Fibroblast of lung (primary cell): ENCODE data around the gene GPNMB. TPM values are rescaled to one million over a fixed set of nuclear protein-coding genes. Genes with fewer than 3 reads are reported as not detected.

Experiments used
- DNase-seq, 2 donors: peaks; one replicate each; pipeline versions ENCODE4 v3.0.0 to v3.0.0-alpha.2; 2010; ENCODE audit warnings: low read depth in 2 of 2
- H2AFZ ChIP-seq: 2 replicates; pipeline ENCODE4 v1.5.1; 2012; ENCODE audit warnings: low read length, control low read depth, inconsistent platforms
- H3K27ac ChIP-seq: 2 replicates; pipeline ENCODE4 v1.5.1; 2011; ENCODE audit warnings: low read length, control low read depth; ENCODE audit not compliant: insufficient read depth
- H3K27me3 ChIP-seq: 2 replicates; pipeline ENCODE4 v1.5.1; 2011; ENCODE audit warnings: mild to moderate bottlenecking, low read length; ENCODE audit not compliant: control insufficient read depth, insufficient read depth
- H3K36me3 ChIP-seq: 2 replicates; pipeline ENCODE4 v1.5.1; 2011; ENCODE audit warnings: low read length; ENCODE audit not compliant: control insufficient read depth, insufficient read depth
- H3K4me1 ChIP-seq: 2 replicates; pipeline ENCODE4 v1.5.1; 2011; ENCODE audit warnings: low read length; ENCODE audit not compliant: control insufficient read depth, insufficient read depth; ENCODE audit errors: extremely low read depth
- H3K4me2 ChIP-seq: 2 replicates; pipeline ENCODE4 v1.5.1; 2011; ENCODE audit warnings: low read length, control low read depth; ENCODE audit not compliant: insufficient read depth; ENCODE audit errors: extremely low read depth
- H3K4me3 ChIP-seq, 4 experiments: fragments of 200-600 bp in 1 of 4; sonication (generic) in 1 of 4; replicated peaks in 1 of 4; 2 replicates each; pipeline ENCODE4 v1.5.1; 2011 to 2016; ENCODE audit warnings: low read length in 4 of 4, low read depth in 3 of 4, mild to moderate bottlenecking in 3 of 4, control low read depth in 2 of 4, inconsistent platforms in 1 of 4, mixed read lengths in 1 of 4; ENCODE audit not compliant: insufficient read depth in 1 of 4; ENCODE audit errors: control extremely low read depth in 1 of 4
- H3K79me2 ChIP-seq: 2 replicates; pipeline ENCODE4 v1.5.1; 2012; ENCODE audit warnings: mild to moderate bottlenecking, low read length, inconsistent platforms; ENCODE audit not compliant: control insufficient read depth, insufficient read depth
- H3K9ac ChIP-seq: 2 replicates; pipeline ENCODE4 v1.5.1; 2011; ENCODE audit warnings: mild to moderate bottlenecking, low read length, control low read depth; ENCODE audit not compliant: insufficient read depth
- H3K9me3 ChIP-seq: 2 replicates; pipeline ENCODE4 v1.5.1; 2012; ENCODE audit warnings: low read depth, low read length; ENCODE audit not compliant: control insufficient read depth, insufficient read depth
- H4K20me1 ChIP-seq: 2 replicates; pipeline ENCODE4 v1.5.1; 2011; ENCODE audit warnings: low read length; ENCODE audit not compliant: control insufficient read depth, insufficient read depth; ENCODE audit errors: extremely low read depth
- CTCF ChIP-seq, 2 donors: IDR thresholded peaks in 1 of 2; conservative IDR thresholded peaks in 1 of 2; 1 replicate in 1 of 2; 2 replicates in 1 of 2; pipeline ENCODE4 v1.5.1; 2011 to 2012; ENCODE audit warnings: low read length in 2 of 2, control low read depth in 1 of 2, inconsistent platforms in 1 of 2, low read depth in 1 of 2, mild to moderate bottlenecking in 1 of 2
- EZH2 ChIP-seq: IDR thresholded peaks from 2 replicates; pipeline ENCODE4 v1.5.1; 2012; ENCODE audit warnings: low read length, control low read depth, mild to moderate bottlenecking; ENCODE audit errors: missing control alignments
- polyA plus RNA-seq, 2 donors: library from polyadenylated mRNA; depleted of rRNA in 1 of 2; stranded (reverse) in 1 of 2; unstranded in 1 of 2; fragments of >200 nt; gene quantifications; 2 replicates each; pipeline ENCODE4 v1.2.1, GENCODE V29; 2011 to 2012; ENCODE audit warnings: missing spikeins in 1 of 2
- total RNA-seq: library from RNA; depleted of rRNA; stranded (reverse); fragments of >200 nt; gene quantifications from 2 replicates; pipeline ENCODE4 v1.2.1, GENCODE V29; 2014

GPNMB gene
- total and polyA plus RNA-seq, 2 donors (not counting 1 experiment from before 2014, with no cell fraction given) = 114 to 177 TPM

GRCh38 chr7:23226844-23227450, 19.6 kb upstream of the GPNMB start:
- no peak for DNase-seq
- no peak overlapping the region for H3K27ac ChIP-seq
- no peaks in the 10 kb centered on the region for H3K36me3 ChIP-seq
- no peak overlapping the region for H3K4me2 ChIP-seq
- H3K9ac ChIP-seq = no peak overlapping the region
- no peak for TF ChIP-seq CTCF (conservative IDR thresholded peaks at IDR 0.05 in 1 of 2, IDR thresholded peaks at IDR 0.05 in 1 of 2; ENCODE audit: low read depth in 1 of 2, low read length in 2 of 2)
- TF ChIP-seq EZH2 = no peak
- H3K27me3 ChIP-seq = no peaks in the 10 kb centered on the region
- H3K4me3 ChIP-seq = no peak overlapping the region
- H3K79me2 ChIP-seq = no peaks in the 10 kb centered on the region
- H2AFZ ChIP-seq = no peak overlapping the region
- H4K20me1 ChIP-seq = no peaks in the 10 kb centered on the region
- H3K4me1 ChIP-seq = no peaks in the 10 kb centered on the region
- no peaks in the 10 kb centered on the region for H3K9me3 ChIP-seq

GRCh38 chr7:23228412-23228811, 18.2 kb upstream of the GPNMB start:
- no peak overlapping the region for H3K27ac ChIP-seq
- no peaks in the 10 kb centered on the region for H3K9me3 ChIP-seq
- TF ChIP-seq EZH2 (no peak), CTCF (conservative IDR thresholded peaks at IDR 0.05 in 1 of 2, IDR thresholded peaks at IDR 0.05 in 1 of 2; ENCODE audit: low read depth in 1 of 2, low read length in 2 of 2) (no peak)
- H2AFZ ChIP-seq = no peak overlapping the region
- H3K4me3 ChIP-seq = no peak overlapping the region
- H3K27me3 ChIP-seq = no peaks in the 10 kb centered on the region
- no peaks in the 10 kb centered on the region for H3K4me1 ChIP-seq
- H3K9ac ChIP-seq = no peak overlapping the region
- H3K4me2 ChIP-seq = no peak overlapping the region
- no peaks in the 10 kb centered on the region for H4K20me1 ChIP-seq
- H3K79me2 ChIP-seq = no peaks in the 10 kb centered on the region
- no peaks in the 10 kb centered on the region for H3K36me3 ChIP-seq
- no peak for DNase-seq

GRCh38 chr7:23230641-23231101, 15.9 kb upstream of the GPNMB start:
- TF ChIP-seq EZH2 = no peak
- TF ChIP-seq CTCF (conservative IDR thresholded peaks at IDR 0.05 in 1 of 2, IDR thresholded peaks at IDR 0.05 in 1 of 2; ENCODE audit: low read depth in 1 of 2, low read length in 2 of 2) = no peak
- Histone ChIP-seq H4K20me1 (no peaks in the 10 kb centered on the region), H3K4me3 (no peak overlapping the region), H2AFZ (no peak overlapping the region), H3K4me2 (no peak overlapping the region), H3K27me3 (no peaks in the 10 kb centered on the region), H3K9me3 (no peaks in the 10 kb centered on the region), H3K79me2 (no peaks in the 10 kb centered on the region), H3K4me1 (no peaks in the 10 kb centered on the region), H3K36me3 (no peaks in the 10 kb centered on the region), H3K9ac (no peak overlapping the region), H3K27ac (no peak overlapping the region)
- DNase-seq = no peak
